ENCODE measurements around the gene HSD17B2.

GRCh38 chr16:82124651-82125050, 89.6 kb downstream of the HSD17B2 start:
- no peak for TF ChIP-seq CTCF (conservative IDR thresholded peaks at IDR 0.05)
- no peak for TF ChIP-seq ZFX (IDR thresholded peaks at IDR 0.05)
